Thymus (tissue), 11 donors: ENCODE data around the gene GOLGA6C. TPM values are rescaled to one million over a fixed set of nuclear protein-coding genes. Genes with fewer than 3 reads are reported as not detected.
"Not testable (repeated sequence)": the region's sequence is repeated elsewhere in the genome, so short reads cannot be mapped to it uniquely, and the experiment has no call there.

Source experiments
- DNase-seq, 9 donors: peaks; one replicate each; pipeline ENCODE4 v3.0.0-alpha.2; 2013; ENCODE audit warnings: low spot score in 9 of 9, low read depth in 6 of 9, missing footprints in 1 of 9
- H3K27ac ChIP-seq, 2 donors: one replicate each; pipeline ENCODE4 v1.5.1; 2013; ENCODE audit warnings: control low read depth in 1 of 2, low read depth in 1 of 2, low read length in 1 of 2, mild to moderate bottlenecking in 1 of 2, moderate library complexity in 1 of 2
- H3K27me3 ChIP-seq, 2 donors: one replicate each; pipeline ENCODE4 v1.5.1; 2013; ENCODE audit warnings: low read length in 1 of 2; ENCODE audit not compliant: control insufficient read depth in 2 of 2, insufficient read depth in 1 of 2
- H3K36me3 ChIP-seq, 2 donors: one replicate each; pipeline ENCODE4 v1.5.1; 2013; ENCODE audit warnings: low read length in 1 of 2, mild to moderate bottlenecking in 1 of 2, moderate library complexity in 1 of 2; ENCODE audit not compliant: control insufficient read depth in 2 of 2, insufficient read depth in 2 of 2
- H3K4me1 ChIP-seq, 2 donors: one replicate each; pipeline ENCODE4 v1.5.1; 2013; ENCODE audit warnings: low read length in 2 of 2; ENCODE audit not compliant: control insufficient read depth in 2 of 2, insufficient read depth in 2 of 2
- H3K4me3 ChIP-seq, 2 donors: one replicate each; pipeline ENCODE4 v1.5.1; 2013; ENCODE audit warnings: low read length in 2 of 2, control low read depth in 1 of 2, mild to moderate bottlenecking in 1 of 2
- H3K9me3 ChIP-seq, 2 donors: one replicate each; pipeline ENCODE4 v1.5.1; 2013; ENCODE audit warnings: low read length in 1 of 2, mild to moderate bottlenecking in 1 of 2; ENCODE audit not compliant: control insufficient read depth in 2 of 2, insufficient read depth in 1 of 2
- WGBS: extraction: QIAGEN DNeasy Blood & Tissue Kit; methylation state at CpG from one replicate; pipeline ENCODE4 v1.1.7; 2013; 5-methylcytosine and 5-hydroxymethylcytosine counted together
- polyA plus RNA-seq: library from polyadenylated mRNA; stranded (reverse); fragments of 200-250 nt; gene quantifications from one replicate; pipeline ENCODE4 v1.2.3, GENCODE V29; 2013
- total RNA-seq: library from RNA; stranded (reverse); fragments of 120-200 nt; gene quantifications from one replicate; pipeline ENCODE4 v1.2.4, GENCODE V29; 2013
- donor health status: healthy.

The GOLGA6C gene
- total and polyA plus RNA-seq, 2 donors = 0.05 TPM

DNA sequence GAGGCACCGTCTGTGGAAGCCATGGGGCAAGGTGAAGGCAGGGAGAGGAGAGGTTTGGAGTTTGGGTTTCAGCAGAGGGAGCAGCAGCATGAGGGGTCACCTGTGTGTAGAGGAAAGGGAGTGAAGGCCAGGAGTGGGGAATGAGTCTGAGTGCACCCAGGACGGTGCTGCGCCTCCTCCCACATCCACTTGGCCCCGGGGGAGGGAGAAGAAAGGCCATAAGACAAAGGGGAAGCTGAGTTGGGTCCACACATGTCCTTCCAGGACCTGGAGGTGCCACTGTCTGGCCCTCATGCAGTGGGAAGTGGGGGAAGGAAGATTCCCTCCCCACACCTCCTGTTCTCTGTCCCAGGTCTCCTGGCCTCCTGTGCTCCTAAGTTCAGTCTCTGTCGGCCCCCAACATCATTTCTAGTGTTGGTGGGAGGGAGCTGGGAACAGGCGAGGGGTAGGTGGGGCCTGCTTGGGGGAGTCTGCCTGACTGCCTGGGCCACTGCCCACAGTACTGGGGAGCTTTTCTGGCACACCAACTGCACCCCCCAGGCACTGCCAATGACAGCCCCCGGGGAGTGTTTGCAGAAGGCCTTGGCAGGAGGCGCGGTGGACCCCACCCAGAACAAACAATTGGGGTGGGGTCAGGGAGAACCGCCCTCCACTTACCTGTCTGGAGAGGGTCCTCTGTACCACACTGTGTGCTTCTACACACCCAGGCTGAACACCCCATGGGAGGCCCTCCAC, 32.9 kb upstream of the GOLGA6C start:
- not testable (repeated sequence) for H3K27me3 ChIP-seq, H3K9me3 ChIP-seq, DNase-seq, H3K4me1 ChIP-seq, H3K27ac ChIP-seq, H3K4me3 ChIP-seq, H3K36me3 ChIP-seq
- WGBS = 92% methylated on average over 10 of the region's 10 CpGs

DNA sequence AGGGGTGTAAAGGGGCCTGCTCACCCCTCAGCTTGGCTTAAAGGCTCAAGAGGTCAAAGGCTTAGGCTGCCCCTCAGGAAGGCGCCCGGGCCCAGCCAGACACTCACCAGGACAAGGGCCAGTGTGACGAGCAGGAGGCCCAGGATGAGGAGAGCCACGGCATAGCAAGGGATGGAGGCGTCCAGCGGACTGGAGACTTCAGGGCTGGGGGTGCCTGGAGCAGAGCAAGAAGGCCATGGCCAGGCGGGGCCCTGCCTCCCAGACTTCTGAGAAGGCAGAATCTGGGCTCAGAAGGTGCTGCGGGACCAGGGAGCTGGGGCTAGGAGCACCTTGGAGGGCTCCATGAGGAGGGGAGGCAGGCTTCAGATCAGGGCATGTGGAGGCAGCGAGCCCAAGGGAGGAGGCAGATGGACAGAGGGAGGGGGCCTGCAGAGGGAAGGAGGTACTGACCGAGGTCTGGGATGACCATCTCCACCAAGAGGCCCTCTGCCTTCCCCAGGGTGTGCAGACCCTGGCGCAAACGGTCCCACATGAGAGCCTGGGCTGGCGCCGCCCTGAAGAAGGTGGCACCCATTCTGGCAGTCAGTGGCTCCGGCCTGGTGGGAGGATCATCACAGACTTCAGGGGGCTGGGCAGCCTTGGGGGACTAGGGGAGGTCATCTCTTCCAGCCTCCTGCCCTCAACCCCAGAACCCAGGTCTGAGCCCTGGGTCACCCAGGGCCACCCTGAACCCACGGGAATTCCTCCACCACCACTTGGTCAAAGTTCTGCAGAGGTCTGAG, 32.0 kb upstream of the GOLGA6C start:
- no peaks in the 10 kb centered on the region for H3K36me3 ChIP-seq
- WGBS = 97% methylated on average over 16 of the region's 16 CpGs
- no peak overlapping the region for H3K27ac ChIP-seq
- H3K4me1 ChIP-seq = no peaks in the 10 kb centered on the region
- no peaks in the 10 kb centered on the region for H3K9me3 ChIP-seq
- H3K4me3 ChIP-seq = no peak overlapping the region
- DNase-seq = no peak
- no peaks in the 10 kb centered on the region for H3K27me3 ChIP-seq

- DNase-seq, H3K9me3 ChIP-seq, H3K27ac ChIP-seq, H3K4me1 ChIP-seq, H3K36me3 ChIP-seq, H3K4me3 ChIP-seq, H3K27me3 ChIP-seq: not testable (repeated sequence)
- WGBS = 93% methylated on average over 7 of the region's 7 CpGs
Observed at GRCh38 chr15:75227112-75227511, 31.0 kb upstream of the GOLGA6C start.

DNA sequence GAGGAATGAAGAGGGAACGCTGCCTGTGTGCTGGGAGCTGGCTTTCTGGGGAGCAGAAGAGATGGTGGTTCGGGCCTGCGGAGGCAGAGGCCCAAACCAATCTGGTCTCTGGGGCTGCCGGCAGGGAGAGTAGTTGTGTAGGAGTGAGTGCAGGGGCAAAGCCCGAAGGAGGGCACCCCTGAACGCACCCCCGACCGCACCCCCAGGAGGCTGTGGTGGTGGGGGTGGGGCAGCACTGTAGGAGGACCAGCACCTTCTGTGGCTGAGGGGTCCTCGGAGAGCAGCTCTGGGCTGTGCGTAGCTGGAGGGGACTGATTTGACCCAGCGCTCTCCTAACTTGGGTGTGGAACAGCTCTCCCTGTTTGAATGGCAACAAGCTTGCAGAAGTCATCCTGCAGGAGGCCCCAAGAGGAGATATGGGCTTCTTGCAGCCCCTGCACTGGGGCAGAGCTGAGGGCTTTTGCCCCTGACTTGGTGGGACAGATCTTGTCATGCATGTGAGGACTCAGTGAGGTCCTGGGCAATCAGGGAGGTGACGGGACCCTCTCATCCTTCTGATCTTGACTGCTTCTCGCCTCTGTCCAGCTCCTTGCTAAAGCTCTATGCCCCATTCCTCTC, 30.4 kb upstream of the GOLGA6C start:
- 96% methylated on average over 12 of the region's 13 CpGs for whole genome bisulfite sequencing
- no peaks in the 10 kb centered on the region for H3K36me3 ChIP-seq
- DNase-seq = no peak
- H3K27ac ChIP-seq = no peak overlapping the region
- H3K4me1 ChIP-seq = no peaks in the 10 kb centered on the region
- no peaks in the 10 kb centered on the region for H3K27me3 ChIP-seq
- no peaks in the 10 kb centered on the region for H3K9me3 ChIP-seq
- H3K4me3 ChIP-seq = no peak overlapping the region

GRCh38 chr15:75228787-75229186, 29.3 kb upstream of the GOLGA6C start:
- Histone ChIP-seq H3K4me3 (no peak overlapping the region), H3K27me3 (peaks cover 0 to 4% of the 10 kb centered on the region in 2 donors), H3K9me3 (no peaks in the 10 kb centered on the region), H3K36me3 (no peaks in the 10 kb centered on the region), H3K27ac (no peak overlapping the region), H3K4me1 (no peaks in the 10 kb centered on the region)
- no peak for DNase-seq
- WGBS = 94% methylated on average over 9 of the region's 9 CpGs

- no peak for DNase-seq
- H3K27me3 ChIP-seq = peaks cover 0 to 4% of the 10 kb centered on the region in 2 donors
- WGBS = 94% methylated on average over 21 of the region's 21 CpGs
Observed at GRCh38 chr15:75229191-75230015, 28.7 kb upstream of the GOLGA6C start.

GRCh38 chr15:75230016-75230343, 28.2 kb upstream of the GOLGA6C start:
- Histone ChIP-seq H3K4me1 (no peaks in the 10 kb centered on the region), H3K9me3 (no peaks in the 10 kb centered on the region), H3K27me3 (peaks cover 0 to 4% of the 10 kb centered on the region in 2 donors), H3K36me3 (no peaks in the 10 kb centered on the region), H3K27ac (no peak overlapping the region), H3K4me3 (no peak overlapping the region)
- WGBS = 97% methylated on average over 2 of the region's 2 CpGs
- no peak for DNase-seq

More at GRCh38 chr15:75229191-75230015, 28.7 kb upstream of the GOLGA6C start:
- Histone ChIP-seq H3K36me3 (no peaks in the 10 kb centered on the region), H3K27ac (no peak overlapping the region), H3K4me3 (no peak overlapping the region), H3K4me1 (no peaks in the 10 kb centered on the region), H3K9me3 (no peaks in the 10 kb centered on the region)

DNA sequence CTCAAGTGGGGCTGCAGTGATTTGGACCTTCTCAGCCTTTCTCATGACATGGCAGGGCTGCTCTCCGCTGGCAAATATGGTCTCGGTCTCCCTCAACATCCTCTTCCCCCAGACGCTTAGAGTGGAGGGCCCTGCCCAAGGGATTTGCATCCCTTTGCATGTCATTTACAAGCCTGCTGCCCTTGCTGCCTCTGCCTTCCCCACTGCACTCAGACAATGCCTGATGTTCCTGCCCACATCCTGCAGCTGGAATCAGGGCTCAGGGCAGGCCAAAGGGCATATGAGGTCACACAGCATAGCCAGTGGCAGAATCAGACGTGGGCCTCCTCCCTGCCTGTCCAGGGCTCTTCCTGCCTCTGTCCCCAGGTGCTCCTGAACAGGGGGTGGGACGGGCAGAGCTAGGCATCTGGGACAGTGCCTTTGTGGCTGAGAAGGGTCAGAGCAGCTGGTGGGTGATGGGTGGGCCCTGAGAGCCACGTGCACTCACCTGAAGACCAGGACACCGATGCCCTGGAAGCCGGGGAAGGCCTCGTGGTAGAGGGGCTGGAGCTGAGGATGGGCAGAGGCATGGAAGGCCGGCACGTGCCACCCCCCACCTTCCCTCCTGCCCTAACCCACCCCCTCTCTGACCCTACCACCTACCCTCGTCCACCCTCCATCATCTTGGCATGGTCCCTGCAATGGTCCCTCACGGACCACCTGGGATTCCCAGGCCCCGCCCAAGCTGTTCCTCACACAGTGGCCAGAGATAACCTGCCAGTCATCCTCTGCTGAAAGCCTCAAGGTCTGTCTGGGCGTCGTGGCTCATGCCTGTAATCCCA, 27.4 kb upstream of the GOLGA6C start:
- H3K27ac ChIP-seq = no peak overlapping the region
- H3K36me3 ChIP-seq = no peaks in the 10 kb centered on the region
- 91% methylated on average over 16 of the region's 16 CpGs for WGBS
- no peak for DNase-seq
- peaks cover 0 to 4% of the 10 kb centered on the region in 2 donors for H3K27me3 ChIP-seq
- no peak overlapping the region for H3K4me3 ChIP-seq
- no peaks in the 10 kb centered on the region for H3K9me3 ChIP-seq
- no peaks in the 10 kb centered on the region for H3K4me1 ChIP-seq
